Omental fat pad (tissue), 4 donors: Measurements from ENCODE around the gene TEDDM1. TPM values are rescaled to one million over a fixed set of nuclear protein-coding genes. Genes with fewer than 3 reads are reported as not detected.

Experiments used
- ATAC-seq: fragments of 150-250 bp; one replicate; pipeline ENCODE4 v1.9.1; 2016; ENCODE audit warnings: mild to moderate bottlenecking, moderate library complexity; ENCODE audit not compliant: low FRiP score
- DNase-seq: peaks from one replicate; pipeline ENCODE4 v3.0.0-alpha.2; 2019; ENCODE audit warnings: low spot score
- total RNA-seq, 4 donors: library from RNA; depleted of rRNA; stranded (reverse); fragments of >200 nt; gene quantifications; one replicate each; pipeline ENCODE4 v1.1.0, GENCODE V29; 2016
- TF ChIP-seq, protein P1 (sequence below), 3 donors: fragments of 450-650 bp; IDR thresholded peaks; one replicate each; pipeline ENCODE4 v1.5.1; 2016 to 2017; ENCODE audit warnings: antibody characterized with exemption in 3 of 3, mild to moderate bottlenecking in 3 of 3, moderate library complexity in 2 of 3

TEDDM1 gene
- total RNA-seq, 4 donors from 2014 or later = not detected

DNA sequence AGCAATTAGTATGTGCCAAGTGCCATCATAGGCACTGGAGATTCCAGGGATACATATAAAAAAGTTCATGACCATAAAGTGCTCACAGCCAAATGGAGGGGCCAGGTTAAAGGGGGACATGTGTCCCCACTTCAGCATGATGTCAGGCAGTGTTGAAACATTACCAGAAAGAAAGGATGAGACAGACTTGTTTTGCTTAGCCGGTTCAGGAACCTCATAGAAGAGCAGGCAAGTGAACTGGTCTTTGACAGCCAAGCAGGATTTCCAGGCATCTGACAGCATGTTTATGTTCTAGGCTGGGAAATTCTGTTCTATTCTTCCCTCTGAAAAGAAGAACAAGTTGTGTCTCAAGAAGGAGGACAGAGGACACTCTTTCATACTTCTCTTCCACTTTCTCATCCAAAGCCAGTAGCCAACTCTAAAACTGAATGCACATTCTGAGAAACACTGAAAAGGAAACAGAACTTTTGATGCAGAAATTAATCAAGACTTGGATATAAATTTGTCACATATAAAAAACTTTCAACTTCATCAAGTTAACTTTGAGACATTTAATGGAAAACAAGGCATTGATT lies 48.6 kb downstream of the TEDDM1 start:
- TF ChIP-seq, protein P1, sequence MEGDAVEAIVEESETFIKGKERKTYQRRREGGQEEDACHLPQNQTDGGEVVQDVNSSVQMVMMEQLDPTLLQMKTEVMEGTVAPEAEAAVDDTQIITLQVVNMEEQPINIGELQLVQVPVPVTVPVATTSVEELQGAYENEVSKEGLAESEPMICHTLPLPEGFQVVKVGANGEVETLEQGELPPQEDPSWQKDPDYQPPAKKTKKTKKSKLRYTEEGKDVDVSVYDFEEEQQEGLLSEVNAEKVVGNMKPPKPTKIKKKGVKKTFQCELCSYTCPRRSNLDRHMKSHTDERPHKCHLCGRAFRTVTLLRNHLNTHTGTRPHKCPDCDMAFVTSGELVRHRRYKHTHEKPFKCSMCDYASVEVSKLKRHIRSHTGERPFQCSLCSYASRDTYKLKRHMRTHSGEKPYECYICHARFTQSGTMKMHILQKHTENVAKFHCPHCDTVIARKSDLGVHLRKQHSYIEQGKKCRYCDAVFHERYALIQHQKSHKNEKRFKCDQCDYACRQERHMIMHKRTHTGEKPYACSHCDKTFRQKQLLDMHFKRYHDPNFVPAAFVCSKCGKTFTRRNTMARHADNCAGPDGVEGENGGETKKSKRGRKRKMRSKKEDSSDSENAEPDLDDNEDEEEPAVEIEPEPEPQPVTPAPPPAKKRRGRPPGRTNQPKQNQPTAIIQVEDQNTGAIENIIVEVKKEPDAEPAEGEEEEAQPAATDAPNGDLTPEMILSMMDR (IDR thresholded peaks at IDR 0.05) = no peak
- ATAC-seq (peak; percentile 62), DNase-seq (no peak)

GRCh38 chr1:182350839-182351238 lies 49.6 kb downstream of the TEDDM1 start:
- TF ChIP-seq, protein P1 (IDR thresholded peaks at IDR 0.05) = no peak
- ATAC-seq (no peak), DNase-seq (no peak)

DNA sequence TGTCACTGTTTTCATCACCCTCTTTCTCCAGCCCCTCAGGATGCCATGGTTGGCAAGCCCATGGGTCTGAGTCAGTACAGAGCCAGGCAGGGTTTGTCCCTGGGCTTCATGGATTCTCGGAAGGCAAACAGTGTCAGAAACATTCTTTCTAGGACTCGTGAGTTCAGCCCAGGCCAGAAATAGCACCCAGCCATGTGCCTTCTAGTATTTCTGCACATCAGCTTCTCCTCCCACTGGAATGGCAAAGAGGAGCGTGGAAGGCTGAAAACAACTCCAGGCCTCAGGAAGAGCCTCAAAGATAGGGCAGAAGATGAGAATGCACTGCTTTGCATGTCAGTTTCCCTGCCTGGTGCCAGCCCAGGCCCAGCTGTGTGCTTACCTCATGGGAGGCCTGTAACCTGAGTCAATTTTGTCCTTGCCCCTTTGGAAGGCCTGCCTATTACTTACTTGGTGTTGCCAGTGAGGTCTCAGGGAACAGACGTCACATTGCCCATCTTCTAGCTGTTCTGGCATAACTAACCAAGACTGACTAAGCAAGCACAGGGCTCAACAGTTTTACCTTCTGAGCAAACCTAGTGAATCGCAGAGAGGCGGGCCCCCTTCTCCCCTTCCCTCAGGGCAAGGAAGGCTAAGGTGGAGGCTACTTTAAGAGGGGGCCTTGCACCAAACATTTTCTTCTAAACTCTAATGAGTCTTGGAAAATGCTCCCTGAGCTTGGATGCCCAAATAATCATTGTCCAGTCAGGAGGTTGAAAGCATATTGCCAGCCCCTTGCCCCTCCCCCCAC lies 51.3 kb downstream of the TEDDM1 start:
- TF ChIP-seq, protein P1 (IDR thresholded peaks at IDR 0.05) = no peak
- peak; percentile 55 for ATAC-seq
- DNase-seq = no peak

Other genes with a start within 250 kb of the TEDDM1 start
- over 10,000 TPM in 1 of 4 donors, 1,000 to 10,000 TPM in 3; 5,022 to 14,857 (median 5,938) TPM for gene GLUL, start 8.9 kb downstream of the TEDDM1 start, total RNA-seq
- gene RGSL1, start 49.5 kb upstream of the TEDDM1 start, total RNA-seq = 1 to 10 TPM in 1 of 4 donors, not detected in 3; 1.7 TPM
- 10 to 100 TPM in 2 of 4 donors, 1 to 10 TPM in 2; 4.8 to 12.6 (median 9.4) TPM for gene RNASEL, start 188.6 kb upstream of the TEDDM1 start, total RNA-seq
- gene RGS16, start 203.7 kb upstream of the TEDDM1 start, total RNA-seq = 10 to 100 TPM in 2 of 4 donors, 1 to 10 TPM in 2; 4.1 to 38.9 (median 12.1) TPM